Cerebellar cortex (tissue), 1 donor: ENCODE data around the gene LINGO1.

Experiments used
- DNase-seq: peaks from one replicate; pipeline ENCODE4 v3.0.0-alpha.2; 2015; ENCODE audit warnings: low spot score

LINGO1 gene, protein sequence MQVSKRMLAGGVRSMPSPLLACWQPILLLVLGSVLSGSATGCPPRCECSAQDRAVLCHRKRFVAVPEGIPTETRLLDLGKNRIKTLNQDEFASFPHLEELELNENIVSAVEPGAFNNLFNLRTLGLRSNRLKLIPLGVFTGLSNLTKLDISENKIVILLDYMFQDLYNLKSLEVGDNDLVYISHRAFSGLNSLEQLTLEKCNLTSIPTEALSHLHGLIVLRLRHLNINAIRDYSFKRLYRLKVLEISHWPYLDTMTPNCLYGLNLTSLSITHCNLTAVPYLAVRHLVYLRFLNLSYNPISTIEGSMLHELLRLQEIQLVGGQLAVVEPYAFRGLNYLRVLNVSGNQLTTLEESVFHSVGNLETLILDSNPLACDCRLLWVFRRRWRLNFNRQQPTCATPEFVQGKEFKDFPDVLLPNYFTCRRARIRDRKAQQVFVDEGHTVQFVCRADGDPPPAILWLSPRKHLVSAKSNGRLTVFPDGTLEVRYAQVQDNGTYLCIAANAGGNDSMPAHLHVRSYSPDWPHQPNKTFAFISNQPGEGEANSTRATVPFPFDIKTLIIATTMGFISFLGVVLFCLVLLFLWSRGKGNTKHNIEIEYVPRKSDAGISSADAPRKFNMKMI

DNA sequence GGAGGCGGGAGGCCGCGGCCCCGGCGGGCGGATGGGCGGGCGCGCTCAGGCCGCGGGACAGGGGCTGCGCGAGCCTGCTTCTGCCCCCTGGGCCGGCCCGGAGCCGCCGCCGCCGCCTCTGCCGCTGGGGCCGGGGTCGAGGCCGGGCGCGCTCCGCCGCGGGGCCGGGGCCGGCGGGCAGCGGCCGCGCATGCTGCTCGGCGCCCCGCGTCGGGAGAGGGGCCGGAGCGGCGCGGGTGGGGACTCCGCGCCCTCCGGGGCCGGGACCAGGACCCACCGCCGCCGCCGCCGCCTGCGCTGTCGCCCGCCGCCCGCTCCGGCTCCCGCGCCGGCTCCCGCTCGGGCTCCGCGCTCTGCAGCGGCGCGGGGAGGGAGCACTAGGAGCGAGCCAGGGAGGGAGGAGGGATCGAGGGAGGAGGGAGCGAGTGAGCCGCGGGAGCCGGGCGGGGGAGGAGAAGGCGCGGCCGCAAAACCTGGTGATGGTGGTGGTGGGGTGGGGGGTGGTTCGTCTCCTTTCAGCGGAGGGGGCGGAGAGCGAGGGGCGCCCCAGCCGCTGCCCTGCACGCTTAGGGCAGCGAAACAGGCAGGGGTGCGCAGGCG is at the start of gene LINGO1:
Gene LINGO1 (minus strand): TSS at position 379 of the 600 bp plus-strand sequence. CDS start 597 bp downstream, outside the sequence.
- peak; percentile 69 for DNase-seq

DNA sequence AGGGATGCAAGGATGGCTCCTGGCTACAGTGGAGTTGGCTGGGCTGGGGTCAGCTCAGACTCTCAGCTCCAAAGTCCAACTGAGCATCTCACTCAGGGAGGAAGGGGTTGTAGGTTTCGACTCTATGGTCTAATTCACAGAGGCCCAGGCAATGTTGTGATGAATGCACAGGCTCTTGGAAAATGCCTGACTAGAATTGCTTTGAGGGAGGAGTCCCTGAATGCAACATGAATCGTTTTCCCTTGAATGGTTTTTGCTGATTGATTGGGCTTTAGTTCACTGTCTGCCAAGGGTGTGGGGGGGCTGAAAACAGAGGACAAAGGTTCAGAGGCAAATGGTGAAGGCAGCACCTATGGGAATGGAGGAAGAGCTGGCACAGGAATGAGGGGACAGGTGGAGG is 48.6 kb upstream of the LINGO1 start:
- DNase-seq, result no peak

DNA sequence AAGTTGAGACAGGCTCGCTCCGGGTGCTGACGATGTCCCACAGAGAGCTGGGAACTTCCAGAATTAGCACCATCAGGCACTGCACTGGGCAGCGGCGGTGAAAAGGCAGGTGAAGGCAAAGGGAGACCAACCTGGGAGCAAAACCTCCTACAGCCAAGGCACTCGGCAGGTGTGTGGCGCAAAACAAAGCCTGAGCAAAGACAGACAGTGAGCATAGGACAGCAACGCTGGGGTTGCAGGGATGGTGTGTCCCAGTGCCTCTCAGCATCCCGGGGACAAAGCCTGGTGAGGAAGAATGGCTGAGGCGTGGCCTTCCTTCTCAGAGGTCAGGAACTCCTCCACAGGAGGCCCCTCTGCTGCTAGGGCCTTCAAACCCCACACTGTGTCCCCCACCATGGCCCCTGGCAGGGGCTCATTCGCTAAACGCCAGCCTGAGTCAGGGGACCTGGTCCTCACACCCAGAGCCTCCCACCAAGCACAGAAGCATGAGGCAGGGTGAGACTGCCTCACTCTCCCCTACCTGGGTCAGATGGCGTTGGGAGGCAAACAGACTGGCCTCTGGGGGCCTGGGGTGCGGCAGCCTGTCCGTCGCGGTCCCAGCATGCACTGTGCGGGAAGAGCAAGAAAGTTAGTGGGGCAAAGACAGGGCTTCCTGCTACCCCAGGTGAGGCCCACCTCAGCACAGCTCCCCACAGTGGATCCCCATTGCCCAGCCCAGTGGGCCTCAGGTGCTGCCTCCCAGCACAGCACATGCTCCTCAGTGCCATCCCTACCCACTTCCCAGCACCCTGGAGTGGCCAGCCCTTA is 44.1 kb upstream of the LINGO1 start:
- DNase-seq, result no peak

DNA sequence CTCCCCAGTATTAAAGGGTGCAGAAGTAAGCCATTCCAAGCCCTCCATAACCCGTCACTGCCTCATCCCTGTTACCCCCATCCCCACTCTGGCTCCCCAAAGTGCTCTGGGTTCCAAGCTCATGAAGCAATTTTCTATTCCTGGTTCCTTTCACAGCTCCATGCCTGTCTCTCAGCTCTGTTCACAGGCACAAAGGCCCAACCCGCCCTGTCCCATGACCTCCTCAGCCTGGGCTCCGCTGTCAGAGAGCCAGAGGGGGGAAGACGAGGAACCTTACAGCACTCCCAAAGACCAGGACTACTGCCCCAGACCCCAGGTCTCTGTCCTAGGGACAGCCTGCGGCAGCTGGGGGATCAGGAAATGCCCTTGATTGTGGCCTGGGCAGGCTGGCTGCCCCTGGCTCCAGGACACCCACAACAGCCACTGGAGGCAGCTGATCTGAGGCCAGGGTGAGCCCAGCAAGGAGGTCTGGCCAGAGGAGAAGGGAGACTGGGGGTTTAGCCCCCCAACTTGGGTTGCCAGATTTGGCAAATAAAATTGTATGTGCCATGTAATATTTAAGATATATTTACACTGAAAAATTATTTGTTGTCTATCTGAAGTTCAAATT is 43.2 kb upstream of the LINGO1 start:
- DNase-seq, result no peak

- no peak for DNase-seq
Observed at GRCh38 chr15:77674327-77674726, 41.6 kb upstream of the LINGO1 start.

- DNase-seq, result no peak
Observed at GRCh38 chr15:77673866-77674265, 41.2 kb upstream of the LINGO1 start.

DNA sequence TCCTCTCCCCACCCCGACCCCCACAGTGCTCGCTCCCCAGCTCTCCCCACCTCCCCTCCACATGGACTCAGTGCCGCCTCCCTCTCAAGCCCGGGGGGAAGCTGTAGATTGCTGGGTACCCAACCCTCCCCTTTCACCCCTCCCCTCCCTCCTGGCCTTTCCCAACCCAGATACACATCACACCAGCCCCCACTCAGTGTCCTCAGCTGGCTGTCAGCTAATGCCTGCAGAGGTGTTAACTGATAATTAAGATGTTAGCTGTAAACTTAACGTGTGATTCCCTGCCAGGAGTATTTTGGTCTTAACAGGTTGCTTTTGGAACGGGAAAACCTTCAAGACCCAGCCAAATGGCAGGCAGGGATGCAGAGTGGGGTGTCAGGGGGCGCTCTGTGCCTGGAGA is 39.4 kb upstream of the LINGO1 start:
- no peak for DNase-seq

DNA sequence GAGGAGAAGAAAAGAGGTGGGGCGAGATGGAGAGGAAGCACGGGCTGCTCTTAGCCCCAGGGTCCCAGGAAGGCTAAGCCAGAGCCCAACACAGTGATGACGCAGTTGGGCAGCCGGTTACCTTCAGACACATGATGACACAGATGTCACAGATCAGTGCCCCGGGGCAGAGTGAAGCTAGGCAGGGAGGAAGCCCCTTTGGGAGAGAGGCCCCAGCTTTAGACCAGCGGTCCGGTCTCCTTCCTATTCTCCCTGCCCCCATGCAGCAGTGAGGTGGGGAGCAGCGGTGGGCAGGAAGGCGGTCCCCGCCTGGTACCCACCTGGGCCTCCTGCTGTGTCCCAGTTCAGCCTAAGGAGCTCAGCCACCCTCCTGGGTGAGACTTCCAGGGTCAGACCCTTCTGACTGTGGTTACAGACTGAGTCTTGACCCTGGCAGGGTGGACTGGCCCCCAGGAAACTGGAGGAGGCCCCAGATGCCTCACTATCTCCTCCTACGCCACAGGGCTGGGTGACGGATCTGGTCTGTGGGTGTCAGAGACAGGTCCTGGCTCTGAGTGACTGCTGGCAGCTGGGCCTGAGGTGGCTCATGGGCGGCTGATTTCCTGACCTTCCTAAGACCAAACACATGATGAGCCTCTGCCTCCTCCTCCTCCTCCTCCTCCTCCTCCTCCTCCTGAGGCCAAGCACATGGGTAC is 38.8 kb upstream of the LINGO1 start:
- DNase-seq, result no peak

DNA sequence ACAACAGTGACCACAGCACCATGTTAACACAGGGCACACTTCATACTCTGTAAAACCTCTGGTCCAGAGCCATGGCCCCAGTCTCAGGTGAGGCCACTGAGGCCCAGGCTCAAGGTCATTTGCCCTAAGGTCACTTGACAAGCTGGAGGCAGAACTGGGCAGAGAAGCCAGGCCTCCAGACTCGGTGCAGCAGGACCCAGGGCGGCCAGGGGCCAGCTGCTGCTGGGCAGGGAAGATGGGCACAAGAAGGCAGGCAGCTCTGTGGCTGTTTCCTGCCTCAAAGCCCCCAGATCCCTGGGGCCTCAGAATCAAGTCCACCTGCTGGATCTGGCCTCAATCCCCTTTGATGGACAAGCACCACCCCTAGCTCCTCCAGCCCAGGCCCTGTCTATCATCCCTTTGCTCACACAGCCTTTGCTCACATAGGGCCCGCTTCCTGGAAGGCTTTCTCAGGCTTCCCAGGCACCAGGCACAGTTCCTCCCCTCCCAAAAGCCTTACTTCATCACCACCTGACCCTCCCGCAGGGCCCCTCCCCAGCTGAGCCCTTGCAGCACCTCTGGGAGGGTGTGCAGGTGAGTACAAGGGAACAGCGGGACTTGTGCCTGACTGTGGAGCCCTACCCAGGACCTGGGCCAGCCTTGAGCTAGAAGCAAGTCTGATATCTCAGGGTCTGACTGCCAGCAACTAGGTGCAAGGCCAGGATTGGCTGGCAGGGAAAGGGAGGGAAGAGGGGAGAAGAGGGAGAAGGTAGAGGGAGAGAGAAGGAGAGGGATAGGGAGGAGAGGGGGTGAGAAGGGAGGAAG is 38.0 kb upstream of the LINGO1 start:
- no peak for DNase-seq

- DNase-seq, result no peak
Observed at GRCh38 chr15:77669896-77670295, 37.2 kb upstream of the LINGO1 start.

DNA sequence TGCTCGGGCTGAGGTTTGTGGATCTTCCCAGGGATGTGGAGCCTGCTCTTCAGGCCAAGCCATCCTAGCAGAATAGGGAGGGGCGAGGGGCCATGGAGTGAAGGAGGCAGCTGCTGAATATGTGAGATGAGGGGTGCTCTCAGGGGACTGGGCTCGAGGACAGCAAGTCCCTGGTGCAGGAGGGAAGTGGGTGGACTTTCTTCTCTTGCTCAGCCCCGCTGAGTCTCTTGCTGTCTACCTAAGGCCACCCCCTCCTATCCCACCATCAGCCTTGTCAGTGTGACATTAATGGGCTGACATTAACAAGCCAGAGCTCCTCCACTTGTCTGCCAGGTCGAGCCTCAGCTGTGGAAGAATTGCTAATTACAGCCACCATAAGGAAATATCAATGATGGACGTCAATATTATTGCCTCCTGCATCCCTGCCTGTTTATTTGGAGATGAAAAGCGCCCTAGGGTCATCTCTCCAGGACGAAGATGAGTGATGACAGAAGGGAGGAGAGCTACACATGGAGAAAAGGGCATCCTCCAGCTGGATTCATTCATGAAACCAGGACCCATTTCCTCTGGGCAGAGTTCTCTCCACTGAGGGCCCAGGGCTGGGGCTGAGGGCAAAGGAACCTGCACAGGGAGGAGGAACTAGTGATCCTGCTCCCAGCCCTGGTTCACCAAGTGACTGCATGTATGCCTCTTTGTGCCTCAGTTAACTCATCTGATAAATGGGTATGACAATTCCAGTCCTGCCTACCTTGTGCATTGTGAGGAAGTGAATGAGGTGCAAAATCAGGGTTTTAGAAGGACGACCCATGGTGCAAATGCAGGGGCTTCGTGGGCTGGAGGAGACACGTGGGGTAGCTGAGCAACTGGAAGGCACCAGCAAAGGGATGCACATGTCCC is 34.9 kb upstream of the LINGO1 start:
- DNase-seq, result no peak

- DNase-seq, result no peak
Observed at GRCh38 chr15:77666296-77666660, 33.6 kb upstream of the LINGO1 start.

DNA sequence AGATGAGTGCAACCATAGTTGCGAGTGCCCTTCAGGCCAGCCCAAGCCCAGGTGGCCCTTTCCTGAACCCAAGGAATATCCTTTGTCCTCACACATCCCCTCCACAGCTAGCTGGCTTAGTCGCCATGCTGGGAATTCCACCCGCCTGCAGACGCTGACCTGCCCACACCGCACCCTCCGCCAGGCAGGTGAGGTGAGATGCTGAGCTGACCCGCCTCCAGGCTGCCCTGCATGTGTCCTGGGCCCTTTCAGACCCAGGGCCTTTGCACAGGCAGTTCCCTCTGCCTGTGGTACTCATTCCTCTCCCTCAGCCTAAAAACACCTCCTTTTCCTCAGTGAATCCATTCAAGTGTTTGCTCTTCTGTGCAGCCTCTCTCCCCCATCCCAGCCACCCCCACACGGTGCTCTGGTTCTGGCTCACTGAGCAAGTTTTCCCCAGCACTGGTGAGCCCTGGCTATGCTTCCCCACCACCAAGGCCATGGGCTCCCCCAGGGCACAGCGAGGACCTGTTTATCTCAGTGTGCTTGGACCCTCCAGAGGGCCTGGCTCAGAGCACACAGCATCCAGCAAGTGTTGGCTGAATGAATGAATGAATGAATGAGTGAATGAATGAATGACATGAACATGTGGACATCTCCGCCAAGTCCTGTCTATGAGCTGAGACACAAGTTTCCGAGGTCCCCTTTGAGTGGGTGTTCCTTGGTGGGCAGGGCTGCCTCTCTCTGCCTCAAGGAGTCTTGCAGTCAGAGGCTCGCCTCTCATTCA is 33.0 kb upstream of the LINGO1 start:
- DNase-seq, result no peak

GRCh38 chr15:77664428-77664827 is 31.7 kb upstream of the LINGO1 start:
- DNase-seq, result peak; percentile 24

DNA sequence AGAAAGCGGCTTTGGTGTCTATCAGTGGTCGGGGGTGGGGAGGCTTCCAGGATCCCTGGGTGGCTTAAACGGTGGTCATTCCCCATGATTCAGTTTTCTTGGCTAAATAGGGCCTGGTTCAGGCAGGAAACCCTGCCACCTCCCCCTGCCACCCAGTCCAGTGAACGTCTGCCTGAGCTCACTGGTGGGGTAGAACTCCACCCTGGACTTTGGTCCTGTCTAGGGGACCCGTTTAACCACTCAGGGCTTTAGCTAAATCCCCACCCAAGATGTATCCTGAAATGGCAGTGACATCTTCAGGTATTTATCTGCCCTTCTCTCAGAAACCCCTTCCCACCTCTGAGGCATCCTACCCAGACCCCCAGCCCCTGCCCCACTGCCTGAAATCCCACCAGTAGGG is 30.5 kb upstream of the LINGO1 start:
- DNase-seq, result no peak

GRCh38 chr15:77659350-77660321 is 26.9 kb upstream of the LINGO1 start:
- peak; percentile 54 for DNase-seq

GRCh38 chr15:77658304-77658703 is 25.6 kb upstream of the LINGO1 start:
- peak; percentile 29 for DNase-seq
